ENCODE results near the gene CCDC71.

GRCh38 chr3:49122886-49123545, 43.1 kb downstream of the CCDC71 start:
- TF ChIP-seq CTCF (conservative IDR thresholded peaks at IDR 0.05; ENCODE audit: low read length) (no peak), EZH2phosphoT487 (IDR thresholded peaks at IDR 0.05; ENCODE audit: borderline replicate concordance, low read depth, low read length) (no peak)

Measured in OCI-LY7 (cell line).